Esophagus muscularis mucosa (tissue), 3 donors: ENCODE results near the gene MACROD2.

Experiments
- CTCF ChIP-seq, 3 experiments: fragments of 200-600 bp in 2 of 3; fragments of 450-650 bp in 1 of 3; sonication (generic) in 2 of 3; IDR thresholded peaks; one replicate each; pipeline ENCODE4 v1.5.1; 2017 to 2019; ENCODE audit warnings: antibody characterized with exemption in 3 of 3, mild to moderate bottlenecking in 2 of 3, moderate library complexity in 1 of 3
- POLR2A ChIP-seq: fragments of 450-650 bp; IDR thresholded peaks from one replicate; pipeline ENCODE4 v1.6.1; 2017; ENCODE audit warnings: antibody characterized with exemption, moderate library complexity, mild to moderate bottlenecking, low read depth

DNA sequence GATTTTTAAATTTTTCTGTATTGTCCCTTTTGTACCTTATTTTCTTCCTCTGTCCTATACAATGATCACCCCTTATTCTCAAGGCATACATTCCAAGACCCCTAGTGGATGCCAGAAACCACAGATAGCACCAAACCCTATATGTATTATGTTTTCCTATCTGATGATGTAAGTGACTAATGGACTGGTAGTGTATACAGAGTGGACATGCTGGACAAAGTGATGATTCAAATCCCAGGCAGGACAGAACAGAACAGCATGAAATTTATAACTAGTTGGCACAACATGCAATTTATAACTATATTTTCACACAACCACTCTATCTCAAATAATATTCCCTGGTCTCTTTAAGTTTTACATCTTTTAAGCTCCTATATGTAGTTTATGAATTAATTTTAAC is 547.7 kb downstream of the MACROD2 start:
- no peak for TF ChIP-seq CTCF (IDR thresholded peaks at IDR 0.05)
- no peak for TF ChIP-seq POLR2A
